Nephron (organoid): ENCODE measurements around the gene CHSY1.

ENCODE experiments used
- H3K27ac Mint-ChIP-seq, 3 experiments: 2 replicates each; pipeline ENCODE4 v1.8.0; 2020; ENCODE audit warnings: mixed read lengths in 3 of 3, mild to moderate bottlenecking in 2 of 3, moderate library complexity in 1 of 3
- H3K27me3 Mint-ChIP-seq: 2 replicates; pipeline ENCODE4 v1.8.0; 2021; ENCODE audit warnings: low read depth, mild to moderate bottlenecking, moderate library complexity, mixed read lengths
- H3K36me3 Mint-ChIP-seq: 2 replicates; pipeline ENCODE4 v1.8.0; 2020; ENCODE audit warnings: low read depth, mixed read lengths
- H3K4me1 Mint-ChIP-seq: 2 replicates; pipeline ENCODE4 v1.8.0; 2020; ENCODE audit warnings: mixed read lengths
- H3K4me3 Mint-ChIP-seq, 3 experiments: 2 replicates each; pipeline ENCODE4 v1.8.0; 2020; ENCODE audit warnings: mild to moderate bottlenecking in 3 of 3, mixed read lengths in 3 of 3, moderate library complexity in 2 of 3
- H3K9me3 Mint-ChIP-seq: 2 replicates; pipeline ENCODE4 v1.8.0; 2020; ENCODE audit warnings: mixed read lengths
- TF ChIP-seq, protein P1 (sequence below), 3 experiments: fragments of 200-600 bp; sonication (generic); IDR thresholded peaks; one replicate each; pipeline ENCODE4 v1.5.0; 2021; ENCODE audit warnings: antibody characterized with exemption in 3 of 3; ENCODE audit not compliant: unreplicated experiment in 3 of 3

Gene CHSY1

DNA sequence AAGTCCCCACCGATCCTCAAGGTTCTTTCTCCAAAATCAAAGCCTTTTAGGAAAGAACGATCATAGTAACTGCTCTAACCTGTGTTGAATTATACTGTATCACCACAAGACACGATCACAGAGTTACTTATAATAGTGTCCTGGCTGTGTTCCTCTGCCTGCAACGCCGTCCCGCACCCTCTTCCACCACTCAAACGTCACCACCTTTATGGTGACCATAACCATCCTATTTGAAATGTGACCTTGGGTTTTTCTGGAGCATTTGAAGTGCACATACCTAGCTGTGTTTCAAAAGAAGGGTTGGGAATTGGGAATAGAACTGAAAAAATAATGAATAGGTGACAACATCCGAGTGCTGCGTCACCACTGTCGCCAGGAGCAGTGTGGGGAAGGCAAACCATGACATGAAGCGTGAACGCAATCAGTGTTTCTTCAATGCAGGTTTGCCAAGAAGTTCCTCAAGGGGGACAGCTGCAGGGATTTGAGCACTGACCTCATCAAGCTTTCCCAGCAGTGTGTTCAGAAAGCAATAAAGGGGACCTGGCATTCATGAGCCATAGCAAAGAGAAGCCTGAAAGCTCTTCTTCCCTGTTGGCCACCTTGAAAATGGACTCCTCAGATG, 26.2 kb upstream of the CHSY1 start:
- peaks cover 13% of the 10 kb centered on the region for H3K4me1 Mint-ChIP-seq
- H3K36me3 Mint-ChIP-seq: peaks cover 52% of the 10 kb centered on the region
- no peaks in the 10 kb centered on the region for H3K27me3 Mint-ChIP-seq
- peak overlapping the region; percentile 59 to 91 (median 68) for H3K27ac Mint-ChIP-seq
- TF ChIP-seq, protein P1, sequence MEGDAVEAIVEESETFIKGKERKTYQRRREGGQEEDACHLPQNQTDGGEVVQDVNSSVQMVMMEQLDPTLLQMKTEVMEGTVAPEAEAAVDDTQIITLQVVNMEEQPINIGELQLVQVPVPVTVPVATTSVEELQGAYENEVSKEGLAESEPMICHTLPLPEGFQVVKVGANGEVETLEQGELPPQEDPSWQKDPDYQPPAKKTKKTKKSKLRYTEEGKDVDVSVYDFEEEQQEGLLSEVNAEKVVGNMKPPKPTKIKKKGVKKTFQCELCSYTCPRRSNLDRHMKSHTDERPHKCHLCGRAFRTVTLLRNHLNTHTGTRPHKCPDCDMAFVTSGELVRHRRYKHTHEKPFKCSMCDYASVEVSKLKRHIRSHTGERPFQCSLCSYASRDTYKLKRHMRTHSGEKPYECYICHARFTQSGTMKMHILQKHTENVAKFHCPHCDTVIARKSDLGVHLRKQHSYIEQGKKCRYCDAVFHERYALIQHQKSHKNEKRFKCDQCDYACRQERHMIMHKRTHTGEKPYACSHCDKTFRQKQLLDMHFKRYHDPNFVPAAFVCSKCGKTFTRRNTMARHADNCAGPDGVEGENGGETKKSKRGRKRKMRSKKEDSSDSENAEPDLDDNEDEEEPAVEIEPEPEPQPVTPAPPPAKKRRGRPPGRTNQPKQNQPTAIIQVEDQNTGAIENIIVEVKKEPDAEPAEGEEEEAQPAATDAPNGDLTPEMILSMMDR (IDR thresholded peaks at IDR 0.05; ENCODE audit: unreplicated experiment in 3 of 3): no peak
- peak overlapping the region; percentile 91 to 97 (median 93) for H3K4me3 Mint-ChIP-seq
- H3K9me3 Mint-ChIP-seq: no peaks in the 10 kb centered on the region

- Mint-ChIP-seq H3K36me3 (peaks cover 53% of the 10 kb centered on the region), H3K9me3 (no peaks in the 10 kb centered on the region), H3K4me3 (peak within 1 kb of the TSS; percentile 97 to 98 (median 98)), H3K4me1 (peaks cover 13% of the 10 kb centered on the region), H3K27ac (peak within 1 kb of the TSS; percentile 77 to 95 (median 93)), H3K27me3 (no peaks in the 10 kb centered on the region)
- TF ChIP-seq, protein P1 (IDR thresholded peaks at IDR 0.05; ENCODE audit: unreplicated experiment in 3 of 3): no peak
Measured at GRCh38 chr15:101277038-101277822, 25.4 kb upstream of the CHSY1 start, which contains the start of gene SELENOS. SELENOS (minus strand) TSS chr15:101277485; CDS start chr15:101277417, 68 bp downstream.

DNA sequence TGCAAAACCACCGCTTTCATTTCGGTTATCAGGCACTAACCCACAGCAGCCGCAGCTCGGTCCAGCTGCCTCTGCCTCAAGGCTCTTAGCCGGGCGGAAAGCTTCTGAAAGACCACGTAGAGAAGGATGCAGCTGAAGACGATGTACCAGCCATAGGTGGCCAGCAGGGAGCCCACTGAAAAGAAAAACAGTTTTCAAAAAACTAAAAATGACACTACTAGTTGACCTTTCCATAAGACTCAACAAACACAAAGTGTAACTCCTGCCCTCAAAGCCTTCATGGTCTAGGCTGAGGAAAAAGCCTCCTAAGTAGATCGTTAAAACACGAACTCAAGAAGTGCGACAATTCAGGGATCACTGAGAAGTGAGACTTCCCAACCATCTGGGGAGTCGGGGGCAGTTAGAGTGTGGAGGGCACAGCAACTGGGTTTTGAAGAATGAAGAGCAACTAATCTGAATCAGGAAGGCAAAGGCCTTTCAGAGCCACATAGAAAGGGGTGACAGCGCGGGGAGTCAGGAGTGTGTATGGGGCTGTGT, 24.7 kb upstream of the CHSY1 start:
- TF ChIP-seq, protein P1 (IDR thresholded peaks at IDR 0.05; ENCODE audit: unreplicated experiment in 3 of 3): peak; percentile 29 to 53 (median 41)
- H3K4me1 Mint-ChIP-seq: peaks cover 13% of the 10 kb centered on the region
- H3K9me3 Mint-ChIP-seq: no peaks in the 10 kb centered on the region
- peak overlapping the region; percentile 97 to 98 (median 98) for H3K4me3 Mint-ChIP-seq
- H3K36me3 Mint-ChIP-seq: peaks cover 51% of the 10 kb centered on the region
- no peaks in the 10 kb centered on the region for H3K27me3 Mint-ChIP-seq
- peak overlapping the region; percentile 77 to 95 (median 93) for H3K27ac Mint-ChIP-seq

DNA sequence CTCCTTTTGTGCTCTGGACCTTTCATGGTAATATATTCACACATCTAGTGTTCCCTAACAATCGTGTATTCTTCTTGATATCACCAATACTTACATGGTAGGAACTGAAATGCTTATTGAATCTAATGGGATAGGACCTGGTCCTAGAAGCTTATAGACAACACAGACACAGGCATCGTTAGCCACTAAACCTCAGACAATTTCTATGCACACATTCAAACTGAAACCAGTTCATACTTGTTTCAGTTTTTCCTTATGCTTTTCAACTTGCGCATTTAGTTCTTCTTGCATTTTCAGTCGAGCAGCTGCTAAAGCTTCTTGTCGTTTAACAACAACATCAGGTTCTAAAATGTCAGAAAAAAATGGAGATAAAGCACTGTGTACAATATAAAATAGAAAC, 23.2 kb upstream of the CHSY1 start:
- peak overlapping the region; percentile 8 to 97 (median 78) for H3K4me3 Mint-ChIP-seq

GRCh38 chr15:101273534-101273933, 21.7 kb upstream of the CHSY1 start:
- peaks cover 60% of the 10 kb centered on the region for H3K36me3 Mint-ChIP-seq
- H3K27ac Mint-ChIP-seq: no peak overlapping the region
- H3K4me3 Mint-ChIP-seq: no peak overlapping the region
- H3K27me3 Mint-ChIP-seq: no peaks in the 10 kb centered on the region
- H3K9me3 Mint-ChIP-seq: no peaks in the 10 kb centered on the region
- TF ChIP-seq, protein P1 (IDR thresholded peaks at IDR 0.05; ENCODE audit: unreplicated experiment in 3 of 3): no peak
- peaks cover 11% of the 10 kb centered on the region for H3K4me1 Mint-ChIP-seq

More for the DNA sequence above, 23.2 kb upstream of the CHSY1 start:
- Mint-ChIP-seq H3K36me3 (peaks cover 53% of the 10 kb centered on the region), H3K27ac (no peak overlapping the region), H3K27me3 (no peaks in the 10 kb centered on the region), H3K4me1 (peaks cover 13% of the 10 kb centered on the region), H3K9me3 (no peaks in the 10 kb centered on the region)
- TF ChIP-seq, protein P1 (IDR thresholded peaks at IDR 0.05; ENCODE audit: unreplicated experiment in 3 of 3): no peak
